IPS-18a (cell line): ENCODE results near the gene PTRH1.

Experiments used
- H3K27ac ChIP-seq: one replicate; pipeline ENCODE4 v1.5.1; 2013; ENCODE audit warnings: low read length
- H3K27me3 ChIP-seq: one replicate; pipeline ENCODE4 v1.6.1; 2013; ENCODE audit warnings: mild to moderate bottlenecking, low read length; ENCODE audit not compliant: control insufficient read depth, insufficient read depth
- H3K36me3 ChIP-seq: one replicate; pipeline ENCODE4 v1.6.1; 2013; ENCODE audit warnings: low read depth, low read length; ENCODE audit not compliant: control insufficient read depth
- H3K4me1 ChIP-seq: one replicate; pipeline ENCODE4 v1.6.1; 2013; ENCODE audit warnings: low read depth, low read length; ENCODE audit not compliant: control insufficient read depth
- H3K4me3 ChIP-seq: one replicate; pipeline ENCODE4 v1.5.1; 2013; ENCODE audit warnings: low read length
- H3K9ac ChIP-seq: one replicate; pipeline ENCODE4 v1.6.1; 2013; ENCODE audit warnings: mild to moderate bottlenecking, low read length, moderate library complexity
- H3K9me3 ChIP-seq: one replicate; pipeline ENCODE4 v1.6.1; 2013; ENCODE audit warnings: low read depth, low read length; ENCODE audit not compliant: control insufficient read depth

Gene PTRH1

DNA sequence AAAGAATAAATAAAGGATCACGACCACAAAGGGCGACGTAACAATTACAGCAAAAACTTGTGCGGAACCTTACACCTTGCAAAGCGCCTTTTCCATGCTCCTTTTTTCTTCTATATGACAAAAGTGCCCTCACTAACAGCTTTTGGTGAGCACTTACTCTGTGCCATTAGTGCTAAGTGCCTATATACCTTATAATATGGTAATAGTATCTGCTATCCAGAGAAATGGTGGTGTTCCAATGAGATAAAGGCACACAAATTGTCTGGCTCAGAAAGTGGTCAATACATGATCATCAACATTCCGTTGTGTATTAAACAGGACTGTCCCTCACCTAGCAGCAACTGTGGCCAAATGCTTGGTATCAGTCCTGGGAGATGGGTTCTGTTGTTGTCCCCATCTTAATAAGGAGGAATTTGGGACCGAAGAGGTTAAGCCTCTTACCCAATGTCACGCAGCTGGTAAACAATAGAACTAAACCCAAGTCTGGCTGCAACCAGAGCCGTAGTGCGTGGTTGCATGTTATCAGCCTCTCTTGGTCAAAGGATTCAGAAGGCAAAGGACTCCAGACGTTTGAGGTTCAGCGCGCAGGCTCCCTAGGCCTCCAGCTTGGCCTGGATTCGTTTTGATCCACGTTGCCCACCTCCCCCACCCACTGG, 20.2 kb upstream of the PTRH1 start:
- Histone ChIP-seq H3K9ac (peak overlapping the region; percentile 69), H3K4me1 (peaks cover 6% of the 10 kb centered on the region), H3K9me3 (no peaks in the 10 kb centered on the region), H3K4me3 (peak overlapping the region; percentile 14), H3K27ac (peak overlapping the region; percentile 56), H3K36me3 (no peaks in the 10 kb centered on the region), H3K27me3 (no peaks in the 10 kb centered on the region)

DNA sequence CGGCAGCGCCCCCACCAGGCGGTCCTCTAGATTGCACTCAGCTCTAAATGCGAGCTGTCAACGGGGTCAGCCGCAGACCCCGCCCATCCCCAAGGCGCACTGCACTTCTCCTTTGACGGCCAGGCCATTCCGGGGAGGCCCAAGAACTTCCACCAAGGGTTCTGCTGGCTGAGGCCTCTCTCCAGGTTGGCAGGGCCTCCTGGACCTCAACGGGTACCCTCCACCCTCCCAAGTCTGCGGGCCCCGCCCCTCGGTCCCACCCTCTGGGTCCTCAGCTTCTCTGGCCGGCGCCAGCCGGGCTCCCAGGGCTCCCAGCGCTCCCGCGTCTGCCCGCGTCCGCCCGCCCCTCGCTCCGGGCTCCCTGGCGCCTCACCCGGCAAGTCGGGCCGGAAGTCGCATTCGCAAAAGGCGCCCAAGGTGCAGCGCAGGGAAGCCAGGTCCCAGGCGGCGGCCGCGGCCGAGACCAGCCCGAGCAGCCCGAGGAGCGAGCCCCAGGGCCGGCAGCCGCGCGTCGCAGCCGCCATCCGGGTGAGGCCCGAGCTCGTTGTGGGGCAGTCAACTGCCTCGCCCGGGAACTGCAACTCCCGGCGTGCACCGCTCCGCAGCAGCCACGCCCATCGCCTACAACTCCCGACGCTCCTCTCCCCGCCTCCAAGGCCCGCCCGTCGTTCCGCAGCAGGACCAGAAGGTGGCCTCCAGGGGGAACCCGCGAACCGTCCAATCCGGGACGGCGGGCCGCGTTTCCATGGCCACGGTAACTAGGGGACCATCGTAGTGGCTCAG, 19.5 kb upstream of the PTRH1 start, which contains the start of gene TOR2A:
TOR2A (minus strand) TSS at position 548 of the 783 bp plus-strand sequence; CDS start at position 524, 24 bp downstream.
- H3K9ac ChIP-seq = peak within 1 kb of the TSS; percentile 69

DNA sequence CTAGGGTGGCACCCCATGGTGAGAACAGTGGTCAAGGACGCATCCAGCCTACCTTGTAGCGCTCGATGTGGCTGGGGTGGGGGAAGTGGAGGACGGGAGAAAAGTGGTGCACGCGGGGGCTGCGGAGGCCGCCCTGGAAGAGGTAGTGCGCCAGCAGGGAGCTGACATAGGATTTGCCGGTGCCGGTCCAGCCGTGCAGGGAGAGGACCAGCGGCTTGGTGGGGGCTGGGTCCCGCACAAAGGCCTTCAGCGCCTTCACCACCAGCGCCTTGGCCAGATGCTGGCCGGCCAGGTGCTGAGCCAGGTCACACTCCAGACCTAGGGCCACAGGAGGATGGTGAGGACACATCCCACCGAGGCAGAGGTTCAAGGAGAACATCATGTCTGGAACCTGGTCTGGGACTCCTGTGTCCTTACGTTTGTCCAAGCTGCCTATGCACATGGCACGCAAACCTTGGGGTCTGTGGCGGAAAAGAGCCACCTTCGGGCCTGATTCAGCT, 18.8 kb upstream of the PTRH1 start:
- Histone ChIP-seq H3K4me3 (peak overlapping the region; percentile 74), H3K36me3 (no peaks in the 10 kb centered on the region), H3K9me3 (no peaks in the 10 kb centered on the region), H3K27ac (no peak overlapping the region), H3K4me1 (peaks cover 6% of the 10 kb centered on the region), H3K27me3 (no peaks in the 10 kb centered on the region), H3K9ac (peak overlapping the region; percentile 30)

More for the DNA sequence above, 19.5 kb upstream of the PTRH1 start, which contains the start of gene TOR2A:
- peaks cover 6% of the 10 kb centered on the region for H3K4me1 ChIP-seq
- H3K9me3 ChIP-seq = no peaks in the 10 kb centered on the region
- H3K27ac ChIP-seq = peak within 1 kb of the TSS; percentile 56
- no peaks in the 10 kb centered on the region for H3K27me3 ChIP-seq
- peak within 1 kb of the TSS; percentile 74 for H3K4me3 ChIP-seq
- H3K36me3 ChIP-seq = no peaks in the 10 kb centered on the region

DNA sequence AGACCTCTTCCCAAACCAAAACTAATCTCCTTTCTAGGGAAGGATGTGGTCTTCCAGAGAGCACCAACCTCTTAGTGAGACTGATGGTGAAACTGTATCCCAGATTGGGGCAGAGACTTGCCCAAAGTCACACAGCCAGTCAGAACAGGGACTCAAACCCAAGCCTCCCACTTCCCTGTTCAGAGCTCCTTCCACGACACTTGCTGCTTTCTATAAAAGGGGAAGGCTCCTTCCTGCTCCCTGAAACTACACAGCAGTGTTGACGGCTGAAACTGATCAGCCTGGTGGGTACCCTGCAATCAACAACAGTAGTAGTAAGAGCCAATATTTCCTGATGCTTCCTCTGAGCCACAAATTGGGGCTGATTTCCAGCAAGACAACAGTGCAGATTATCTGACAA, 18.2 kb upstream of the PTRH1 start:
- no peak overlapping the region for H3K27ac ChIP-seq
- H3K9ac ChIP-seq = no peak overlapping the region

DNA sequence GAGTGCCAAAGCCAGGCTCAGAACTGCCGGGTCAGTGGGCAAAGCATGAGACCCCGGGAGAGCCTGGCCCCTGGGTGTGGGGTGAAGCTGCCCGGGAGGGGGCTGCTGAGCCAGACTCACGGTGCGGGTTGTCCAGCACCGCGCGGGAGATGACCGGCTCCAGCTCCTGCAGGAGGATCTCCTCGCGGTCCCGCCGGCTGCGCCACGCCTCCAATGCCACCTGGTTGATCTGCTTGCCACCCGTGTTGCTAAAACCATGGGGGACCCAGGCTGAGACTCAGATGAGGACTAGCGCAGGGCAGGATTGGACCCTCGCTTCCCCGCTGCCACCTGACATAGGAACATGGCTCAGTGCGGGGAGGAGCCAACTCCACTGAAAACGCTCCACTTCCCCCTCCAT, 17.0 kb upstream of the PTRH1 start:
- H3K4me1 ChIP-seq = peaks cover 6% of the 10 kb centered on the region
- no peaks in the 10 kb centered on the region for H3K27me3 ChIP-seq
- no peak overlapping the region for H3K4me3 ChIP-seq
- H3K27ac ChIP-seq = no peak overlapping the region
- no peak overlapping the region for H3K9ac ChIP-seq
- no peaks in the 10 kb centered on the region for H3K9me3 ChIP-seq
- H3K36me3 ChIP-seq = no peaks in the 10 kb centered on the region

More for the DNA sequence above, 18.2 kb upstream of the PTRH1 start:
- H3K4me3 ChIP-seq = no peak overlapping the region
- no peaks in the 10 kb centered on the region for H3K36me3 ChIP-seq
- no peaks in the 10 kb centered on the region for H3K9me3 ChIP-seq
- H3K27me3 ChIP-seq = no peaks in the 10 kb centered on the region
- H3K4me1 ChIP-seq = peaks cover 6% of the 10 kb centered on the region

DNA sequence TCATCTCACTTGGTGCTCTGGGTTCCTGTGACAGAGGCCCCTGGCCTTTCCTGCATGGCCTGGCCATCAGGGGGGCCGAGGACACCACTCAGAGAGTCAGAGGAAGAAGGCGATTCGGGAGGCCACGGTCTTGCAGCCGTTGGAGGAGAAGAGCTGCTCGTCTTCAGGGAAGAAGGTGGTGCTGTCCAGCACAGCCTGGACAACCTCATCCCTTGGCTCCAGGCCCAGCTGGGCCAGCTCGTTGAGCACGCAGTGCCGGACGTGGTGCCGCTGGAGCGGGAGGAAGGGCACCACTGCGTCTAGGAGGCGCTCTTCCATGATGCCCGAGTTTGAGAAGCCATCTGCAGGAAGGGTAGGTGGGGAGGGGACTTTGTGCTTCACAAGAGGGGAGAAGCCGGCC, 16.5 kb upstream of the PTRH1 start:
- Histone ChIP-seq H3K9me3 (no peaks in the 10 kb centered on the region), H3K4me1 (peaks cover 6% of the 10 kb centered on the region), H3K27me3 (no peaks in the 10 kb centered on the region), H3K4me3 (no peak overlapping the region), H3K36me3 (no peaks in the 10 kb centered on the region), H3K9ac (no peak overlapping the region), H3K27ac (no peak overlapping the region)

DNA sequence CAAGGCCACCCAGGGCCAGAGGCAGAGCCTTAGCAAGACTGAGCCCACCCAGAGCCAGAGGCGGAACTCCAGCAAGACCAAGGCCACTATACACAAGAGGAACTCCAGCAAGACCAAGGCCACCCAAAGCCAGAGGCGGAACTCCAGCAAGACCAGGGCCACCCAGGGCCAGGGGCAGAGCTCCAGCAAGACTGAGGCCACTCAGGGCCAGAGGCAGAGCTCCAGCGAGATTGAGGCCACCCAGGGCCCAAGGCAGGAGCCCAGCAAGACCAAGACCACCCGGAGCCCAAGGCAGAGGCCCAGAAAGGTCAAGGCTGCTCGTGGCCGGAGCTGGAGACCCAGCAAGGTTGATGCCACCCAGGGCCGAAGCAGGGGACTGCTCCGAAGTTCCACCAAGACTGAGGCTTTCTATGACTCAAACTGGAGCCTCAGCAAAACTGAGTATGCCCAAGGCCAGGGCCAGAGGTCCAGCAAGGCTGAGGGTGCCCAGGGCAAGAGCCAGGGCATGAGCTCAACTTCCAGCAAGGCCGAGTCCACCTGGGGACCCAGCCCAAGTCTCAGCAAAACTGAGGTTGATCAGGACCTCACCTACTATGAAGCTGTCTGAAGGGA, 15.4 kb upstream of the PTRH1 start:
- Histone ChIP-seq H3K27ac (no peak overlapping the region), H3K4me3 (no peak overlapping the region), H3K36me3 (no peaks in the 10 kb centered on the region), H3K4me1 (peaks cover 6% of the 10 kb centered on the region), H3K9ac (no peak overlapping the region), H3K9me3 (no peaks in the 10 kb centered on the region), H3K27me3 (no peaks in the 10 kb centered on the region)

DNA sequence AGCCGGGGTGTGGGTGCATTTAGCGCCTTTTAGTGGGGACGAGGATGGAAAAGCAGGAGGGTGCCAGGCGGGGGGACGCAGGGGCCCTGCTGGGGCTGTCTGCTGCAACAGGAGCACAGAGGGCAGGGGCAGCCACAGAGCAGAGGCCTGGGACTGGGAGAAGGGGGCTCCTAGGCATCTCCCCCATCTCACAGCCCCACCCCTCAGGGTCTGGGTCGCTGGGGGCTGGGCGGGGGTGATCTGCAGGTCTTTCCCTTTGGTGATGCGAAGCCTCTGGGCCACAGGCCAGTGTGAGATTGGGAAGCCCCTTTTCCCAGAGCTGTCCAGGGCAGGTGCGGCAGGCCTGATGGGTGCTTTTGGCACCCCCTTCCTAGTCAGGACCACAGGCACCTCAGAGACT, 14.8 kb upstream of the PTRH1 start:
- peaks cover 3% of the 10 kb centered on the region for H3K4me1 ChIP-seq
- H3K9me3 ChIP-seq = no peaks in the 10 kb centered on the region
- no peak overlapping the region for H3K9ac ChIP-seq
- no peaks in the 10 kb centered on the region for H3K36me3 ChIP-seq
- H3K27me3 ChIP-seq = no peaks in the 10 kb centered on the region
- H3K4me3 ChIP-seq = no peak overlapping the region
- H3K27ac ChIP-seq = no peak overlapping the region

DNA sequence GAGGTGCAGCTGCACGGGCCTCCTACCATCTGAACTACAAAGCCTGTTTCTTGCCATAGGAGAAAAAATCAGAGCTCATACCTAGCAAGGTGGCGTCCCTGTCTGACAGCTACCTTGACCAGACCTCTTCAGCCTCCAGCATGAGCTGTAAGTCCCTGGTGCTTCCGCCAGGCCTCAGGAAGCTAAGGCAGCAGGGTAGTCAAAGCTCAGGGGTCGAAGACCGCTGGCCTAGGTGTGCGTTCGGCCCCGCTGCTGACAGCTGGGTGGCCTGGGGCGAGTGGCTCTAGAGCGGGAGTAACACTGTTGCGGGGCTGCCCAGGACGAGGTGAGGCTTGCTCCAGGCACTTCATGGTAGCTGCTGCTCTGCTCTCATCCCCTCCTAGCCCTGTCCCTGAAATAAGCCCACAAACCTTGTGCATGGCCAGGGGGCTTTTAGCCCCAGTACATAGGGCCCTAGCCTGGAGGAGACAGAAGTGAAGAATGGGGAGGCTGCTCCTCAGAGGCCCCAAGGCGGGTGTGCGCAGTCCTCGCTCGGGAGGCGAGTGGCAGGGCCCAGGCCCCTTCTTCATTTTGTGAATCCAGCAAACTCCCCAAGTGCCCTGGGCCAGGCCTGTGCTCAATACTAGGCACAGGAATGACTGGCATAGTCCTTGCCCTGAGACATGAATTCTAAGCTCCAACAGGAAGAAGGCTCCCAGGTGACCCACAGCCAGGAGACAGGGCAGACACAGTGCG, 14.2 kb upstream of the PTRH1 start:
- Histone ChIP-seq H3K27ac (no peak overlapping the region), H3K27me3 (no peaks in the 10 kb centered on the region), H3K9ac (no peak overlapping the region), H3K36me3 (no peaks in the 10 kb centered on the region), H3K4me3 (no peak overlapping the region), H3K4me1 (peaks cover 3% of the 10 kb centered on the region), H3K9me3 (no peaks in the 10 kb centered on the region)

DNA sequence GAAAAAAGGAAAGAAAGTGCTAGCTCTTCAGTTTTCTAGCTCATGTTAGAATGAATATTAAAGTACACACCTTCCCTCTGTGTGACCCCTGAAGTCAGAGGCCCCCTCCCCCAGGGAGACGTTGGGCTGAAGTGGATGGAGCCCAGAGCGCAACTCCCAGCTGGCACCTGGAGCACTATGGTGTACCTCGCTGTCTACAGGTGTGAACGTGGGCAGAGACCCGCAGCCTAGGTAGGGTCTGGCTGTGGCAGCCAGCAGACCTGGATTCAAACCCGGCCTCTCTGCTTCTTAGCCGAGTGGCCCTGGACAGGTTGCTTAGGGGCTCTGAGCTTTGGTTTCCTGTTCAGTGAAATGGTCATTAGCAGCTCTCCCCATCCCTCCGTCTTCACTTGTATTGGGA, 13.3 kb upstream of the PTRH1 start:
- H3K27ac ChIP-seq = no peak overlapping the region

DNA sequence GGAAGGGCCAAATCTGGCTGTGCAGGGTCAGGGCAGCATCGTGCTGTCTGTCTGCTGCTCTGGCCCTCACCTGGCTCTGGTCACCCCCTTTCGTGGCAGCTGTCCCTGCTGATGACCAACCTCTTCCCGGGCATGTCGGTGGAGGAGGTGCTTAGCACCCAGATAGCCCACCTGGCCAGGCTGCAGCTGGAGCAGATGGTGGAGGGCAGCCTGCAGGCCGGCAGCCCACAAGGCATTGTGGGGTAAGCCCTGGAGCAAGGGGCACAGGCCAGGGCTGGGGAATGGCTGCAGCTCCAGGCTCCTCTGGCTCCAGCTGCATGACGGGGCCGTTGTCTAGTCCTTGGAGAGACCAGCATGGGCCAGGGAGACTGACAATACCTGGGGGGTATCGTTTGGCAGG, 11.4 kb upstream of the PTRH1 start:
- Histone ChIP-seq H3K4me3 (no peak overlapping the region), H3K4me1 (no peaks in the 10 kb centered on the region), H3K9me3 (no peaks in the 10 kb centered on the region), H3K9ac (no peak overlapping the region), H3K27ac (no peak overlapping the region), H3K36me3 (no peaks in the 10 kb centered on the region), H3K27me3 (no peaks in the 10 kb centered on the region)

More for the DNA sequence above, 13.3 kb upstream of the PTRH1 start:
- Histone ChIP-seq H3K9me3 (no peaks in the 10 kb centered on the region), H3K4me1 (no peaks in the 10 kb centered on the region), H3K27me3 (no peaks in the 10 kb centered on the region), H3K4me3 (no peak overlapping the region), H3K36me3 (no peaks in the 10 kb centered on the region), H3K9ac (no peak overlapping the region)
